GM23338 (cell line): ENCODE data around the gene ZCCHC10. TPM values are rescaled to one million over a fixed set of nuclear protein-coding genes. Genes with fewer than 3 reads are reported as not detected.
A peak's percentile ranks its signal among the peaks of the same experiment; 100 is the strongest.

Experiments
- ATAC-seq: fragments of 200-7000 bp; cut with Tn5 transposase; 3 replicates; pipeline ENCODE4 v1.9.1; 2020
- DNase-seq: peaks from one replicate; pipeline ENCODE4 v3.0.0-alpha.2; 2015; ENCODE audit warnings: low spot score
- H2AFZ ChIP-seq: fragments of 200-600 bp; sonication (generic); 2 replicates; pipeline ENCODE4 v1.8.0; 2016; ENCODE audit warnings: antibody characterized with exemption, mild to moderate bottlenecking, moderate library complexity
- H3F3A ChIP-seq: fragments of 200-600 bp; sonication (generic); replicated peaks from 2 replicates; pipeline ENCODE4 v1.8.0; 2017; ENCODE audit warnings: antibody characterized with exemption, mixed run types, low read depth
- H3K27ac ChIP-seq: fragments of 200-600 bp; sonication (generic); 2 replicates; pipeline ENCODE4 v1.6.1; 2016; ENCODE audit warnings: low read depth
- H3K27me3 ChIP-seq: fragments of 200-600 bp; sonication (generic); 2 replicates; pipeline ENCODE4 v1.8.0; 2016; ENCODE audit warnings: mild to moderate bottlenecking, mixed run types, moderate library complexity; ENCODE audit not compliant: insufficient read depth
- H3K36me3 ChIP-seq: fragments of 200-600 bp; sonication (generic); 2 replicates; pipeline ENCODE4 v1.8.0; 2016; ENCODE audit warnings: mild to moderate bottlenecking; ENCODE audit not compliant: insufficient read depth
- H3K4me1 ChIP-seq: fragments of 200-600 bp; sonication (generic); 2 replicates; pipeline ENCODE4 v1.8.0; 2016; ENCODE audit warnings: mild to moderate bottlenecking, moderate library complexity; ENCODE audit not compliant: insufficient read depth
- H3K4me2 ChIP-seq: fragments of 200-600 bp; sonication (generic); 2 replicates; pipeline ENCODE4 v1.7.1; 2017; ENCODE audit warnings: mixed run types
- H3K4me3 ChIP-seq: fragments of 200-600 bp; sonication (generic); 2 replicates; pipeline ENCODE4 v1.6.1; 2016; ENCODE audit warnings: mixed run types
- H3K79me2 ChIP-seq: fragments of 200-600 bp; sonication (generic); replicated peaks from 2 replicates; pipeline ENCODE4 v1.8.0; 2017; ENCODE audit warnings: mild to moderate bottlenecking; ENCODE audit not compliant: insufficient read depth
- H3K9me2 ChIP-seq: fragments of 200-600 bp; sonication (generic); 2 replicates; pipeline ENCODE4 v1.8.0; 2017; ENCODE audit not compliant: insufficient read depth
- H4K20me1 ChIP-seq: fragments of 200-600 bp; sonication (generic); replicated peaks from 2 replicates; pipeline ENCODE4 v1.8.0; 2017; ENCODE audit warnings: mild to moderate bottlenecking; ENCODE audit not compliant: insufficient read depth
- H3K27ac Mint-ChIP-seq: 2 replicates; pipeline ENCODE4 v1.8.0; 2020; ENCODE audit warnings: inconsistent platforms, mild to moderate bottlenecking, moderate library complexity, mixed read lengths
- H3K27me3 Mint-ChIP-seq: 3 replicates; pipeline ENCODE4 v1.8.0; 2022; ENCODE audit warnings: low read depth, mild to moderate bottlenecking, moderate library complexity, mixed read lengths, inconsistent platforms; ENCODE audit not compliant: insufficient read depth, poor library complexity
- H3K36me3 Mint-ChIP-seq: 3 replicates; pipeline ENCODE4 v1.8.0; 2021; ENCODE audit warnings: low read depth, mild to moderate bottlenecking, inconsistent platforms, moderate library complexity, mixed read lengths
- H3K4me1 Mint-ChIP-seq: 3 replicates; pipeline ENCODE4 v1.8.0; 2020; ENCODE audit warnings: mild to moderate bottlenecking, inconsistent platforms, mixed read lengths
- H3K4me3 Mint-ChIP-seq: 3 replicates; pipeline ENCODE4 v1.8.0; 2021; ENCODE audit warnings: moderate library complexity, mild to moderate bottlenecking, inconsistent platforms, mixed read lengths
- H3K9me3 Mint-ChIP-seq: 3 replicates; pipeline ENCODE4 v1.8.0; 2020; ENCODE audit warnings: moderate library complexity, mild to moderate bottlenecking, inconsistent platforms, mixed read lengths
- CREB1 ChIP-seq: fragments of 250-450 bp; sonication (Bioruptor Pico); IDR thresholded peaks from 2 replicates; pipeline ENCODE4 v1.5.0; 2020; ENCODE audit warnings: low read depth, mild to moderate bottlenecking, moderate library complexity
- EZH2 ChIP-seq: fragments of 200-600 bp; sonication (generic); IDR thresholded peaks from one replicate; pipeline ENCODE4 v1.8.0; 2017; ENCODE audit warnings: antibody characterized with exemption, mild to moderate bottlenecking, low read depth; ENCODE audit not compliant: unreplicated experiment
- EZH2phosphoT487 ChIP-seq: fragments of 200-600 bp; sonication (generic); IDR thresholded peaks from one replicate; pipeline ENCODE4 v1.8.1; 2018; ENCODE audit warnings: antibody characterized with exemption; ENCODE audit not compliant: unreplicated experiment
- JUNB ChIP-seq: IDR thresholded peaks from one replicate; pipeline ENCODE4 v1.6.1; 2016; ENCODE audit warnings: antibody characterized with exemption; ENCODE audit not compliant: unreplicated experiment
- POLR2AphosphoS5 ChIP-seq: IDR thresholded peaks from 2 replicates; pipeline ENCODE4 v1.6.1; 2016; ENCODE audit warnings: antibody characterized with exemption, low read depth
- ZNF114 ChIP-seq: fragments of 250-450 bp; sonication (Bioruptor Pico); IDR thresholded peaks from 2 replicates; pipeline ENCODE4 v1.5.0; 2020; ENCODE audit warnings: mild to moderate bottlenecking, moderate library complexity
- ZNF331 ChIP-seq: fragments of 250-450 bp; sonication (Bioruptor Pico); IDR thresholded peaks from 2 replicates; pipeline ENCODE4 v1.5.0; 2020; ENCODE audit warnings: low read depth, mild to moderate bottlenecking, moderate library complexity
- polyA plus RNA-seq: library from polyadenylated mRNA; unstranded; fragments of >200 nt; fragmentation: Nextera tagmentation; extraction: Ambion mirVana; gene quantifications from 2 replicates; pipeline ENCODE4 v1.2.1, GENCODE V29; 2016
- total RNA-seq: library from RNA; depleted of rRNA; stranded (reverse); fragments of >200 nt; shearing (Covaris generic); gene quantifications from 2 replicates; pipeline ENCODE4 v1.2.3, GENCODE V29; 2014
- TF ChIP-seq, protein P1 (sequence below): IDR thresholded peaks from one replicate; pipeline ENCODE4 v1.6.1; 2018; ENCODE audit warnings: antibody characterized with exemption; ENCODE audit not compliant: unreplicated experiment
- TF ChIP-seq, protein P2 (sequence below), 2 experiments: fragments of 200-600 bp in 1 of 2; sonication (generic) in 1 of 2; conservative IDR thresholded peaks; 2 replicates each; pipeline versions ENCODE4 v1.5.1 to v1.6.1; 2016 to 2017; ENCODE audit warnings: antibody characterized with exemption in 2 of 2, low read depth in 2 of 2, mild to moderate bottlenecking in 2 of 2, moderate library complexity in 1 of 2
- TF ChIP-seq, protein P3 (sequence below): IDR thresholded peaks from 2 replicates; pipeline ENCODE4 v1.6.1; 2016; ENCODE audit warnings: antibody characterized with exemption

ZCCHC10 gene
- total and polyA plus RNA-seq, 2 experiments from 2014 or later, result 25.3 to 90.1 TPM

DNA sequence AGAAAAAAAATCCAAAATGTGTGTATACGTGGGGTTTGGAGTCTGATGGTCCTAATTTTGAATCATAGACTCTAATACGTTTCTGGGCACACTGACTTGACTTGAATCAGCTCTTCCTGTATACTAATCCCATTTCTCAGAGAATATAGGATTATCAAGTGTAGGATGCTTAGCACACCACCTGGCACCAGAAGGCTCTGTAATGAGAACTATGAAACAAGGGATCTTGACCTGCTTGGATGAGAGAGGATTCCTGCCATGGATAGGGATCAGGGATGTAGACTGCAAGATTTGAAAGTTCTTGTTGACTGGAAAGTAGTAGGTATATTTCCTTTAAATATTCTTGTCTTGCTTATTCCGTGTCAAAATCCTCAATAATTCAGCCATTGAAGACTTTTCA lies 33.3 kb upstream of the ZCCHC10 start:
- Histone ChIP-seq H3K4me2 (no peak overlapping the region), H3K4me1 (peaks cover 26% of the 10 kb centered on the region), H3K27me3 (no peaks in the 10 kb centered on the region), H3K9me2 (no peaks in the 10 kb centered on the region), H3K36me3 (peaks cover 6% of the 10 kb centered on the region; the same call in 1 of the 2 replicates), H2AFZ (no peak overlapping the region), H3F3A (no peaks in the 10 kb centered on the region; the same call in 1 of the 2 replicates), H4K20me1 (peaks cover 97% of the 10 kb centered on the region), H3K4me3 (no peak overlapping the region), H3K27ac (peak overlapping the region; percentile 8; the same call in 1 of the 2 replicates), H3K79me2 (peaks cover 100% of the 10 kb centered on the region)
- DNase-seq (no peak), ATAC-seq (no peak)
- Mint-ChIP-seq H3K4me3 (no peak overlapping the region), H3K36me3 (peaks cover 31% of the 10 kb centered on the region; the same call in 2 of the 3 replicates), H3K9me3 (no peaks in the 10 kb centered on the region), H3K27ac (no peak overlapping the region), H3K27me3 (peaks cover 4% of the 10 kb centered on the region), H3K4me1 (peaks cover 37% of the 10 kb centered on the region)
- TF ChIP-seq, protein P1, sequence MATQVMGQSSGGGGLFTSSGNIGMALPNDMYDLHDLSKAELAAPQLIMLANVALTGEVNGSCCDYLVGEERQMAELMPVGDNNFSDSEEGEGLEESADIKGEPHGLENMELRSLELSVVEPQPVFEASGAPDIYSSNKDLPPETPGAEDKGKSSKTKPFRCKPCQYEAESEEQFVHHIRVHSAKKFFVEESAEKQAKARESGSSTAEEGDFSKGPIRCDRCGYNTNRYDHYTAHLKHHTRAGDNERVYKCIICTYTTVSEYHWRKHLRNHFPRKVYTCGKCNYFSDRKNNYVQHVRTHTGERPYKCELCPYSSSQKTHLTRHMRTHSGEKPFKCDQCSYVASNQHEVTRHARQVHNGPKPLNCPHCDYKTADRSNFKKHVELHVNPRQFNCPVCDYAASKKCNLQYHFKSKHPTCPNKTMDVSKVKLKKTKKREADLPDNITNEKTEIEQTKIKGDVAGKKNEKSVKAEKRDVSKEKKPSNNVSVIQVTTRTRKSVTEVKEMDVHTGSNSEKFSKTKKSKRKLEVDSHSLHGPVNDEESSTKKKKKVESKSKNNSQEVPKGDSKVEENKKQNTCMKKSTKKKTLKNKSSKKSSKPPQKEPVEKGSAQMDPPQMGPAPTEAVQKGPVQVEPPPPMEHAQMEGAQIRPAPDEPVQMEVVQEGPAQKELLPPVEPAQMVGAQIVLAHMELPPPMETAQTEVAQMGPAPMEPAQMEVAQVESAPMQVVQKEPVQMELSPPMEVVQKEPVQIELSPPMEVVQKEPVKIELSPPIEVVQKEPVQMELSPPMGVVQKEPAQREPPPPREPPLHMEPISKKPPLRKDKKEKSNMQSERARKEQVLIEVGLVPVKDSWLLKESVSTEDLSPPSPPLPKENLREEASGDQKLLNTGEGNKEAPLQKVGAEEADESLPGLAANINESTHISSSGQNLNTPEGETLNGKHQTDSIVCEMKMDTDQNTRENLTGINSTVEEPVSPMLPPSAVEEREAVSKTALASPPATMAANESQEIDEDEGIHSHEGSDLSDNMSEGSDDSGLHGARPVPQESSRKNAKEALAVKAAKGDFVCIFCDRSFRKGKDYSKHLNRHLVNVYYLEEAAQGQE, result no peak
- TF ChIP-seq JUNB (no peak), POLR2AphosphoS5 (no peak), ZNF331 (no peak)
- TF ChIP-seq, protein P2, sequence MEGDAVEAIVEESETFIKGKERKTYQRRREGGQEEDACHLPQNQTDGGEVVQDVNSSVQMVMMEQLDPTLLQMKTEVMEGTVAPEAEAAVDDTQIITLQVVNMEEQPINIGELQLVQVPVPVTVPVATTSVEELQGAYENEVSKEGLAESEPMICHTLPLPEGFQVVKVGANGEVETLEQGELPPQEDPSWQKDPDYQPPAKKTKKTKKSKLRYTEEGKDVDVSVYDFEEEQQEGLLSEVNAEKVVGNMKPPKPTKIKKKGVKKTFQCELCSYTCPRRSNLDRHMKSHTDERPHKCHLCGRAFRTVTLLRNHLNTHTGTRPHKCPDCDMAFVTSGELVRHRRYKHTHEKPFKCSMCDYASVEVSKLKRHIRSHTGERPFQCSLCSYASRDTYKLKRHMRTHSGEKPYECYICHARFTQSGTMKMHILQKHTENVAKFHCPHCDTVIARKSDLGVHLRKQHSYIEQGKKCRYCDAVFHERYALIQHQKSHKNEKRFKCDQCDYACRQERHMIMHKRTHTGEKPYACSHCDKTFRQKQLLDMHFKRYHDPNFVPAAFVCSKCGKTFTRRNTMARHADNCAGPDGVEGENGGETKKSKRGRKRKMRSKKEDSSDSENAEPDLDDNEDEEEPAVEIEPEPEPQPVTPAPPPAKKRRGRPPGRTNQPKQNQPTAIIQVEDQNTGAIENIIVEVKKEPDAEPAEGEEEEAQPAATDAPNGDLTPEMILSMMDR (conservative IDR thresholded peaks at IDR 0.05; ENCODE audit: low read depth in 2 of 2), result no peak

DNA sequence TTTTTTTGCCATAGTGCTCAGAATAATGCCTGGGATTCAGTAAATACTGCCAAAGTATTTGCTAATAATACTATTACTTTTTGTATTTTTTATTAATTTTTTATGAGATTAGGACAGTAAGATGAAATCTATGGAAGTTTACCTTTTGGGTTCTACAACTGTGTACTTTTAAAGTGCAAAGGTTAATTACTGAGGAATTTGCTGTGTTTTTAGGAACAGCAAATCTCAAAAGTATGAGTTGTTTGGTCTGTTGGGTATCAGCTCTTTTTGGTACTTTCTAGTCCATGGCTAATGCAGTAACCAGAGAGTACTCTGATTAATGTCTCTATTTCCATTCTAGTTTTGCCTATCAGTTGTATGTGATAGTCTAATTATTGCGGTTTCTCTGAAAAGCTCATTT lies 30.5 kb upstream of the ZCCHC10 start:
- Histone ChIP-seq H3K36me3 (no peaks in the 10 kb centered on the region), H4K20me1 (peaks cover 87% of the 10 kb centered on the region), H3F3A (no peaks in the 10 kb centered on the region), H3K4me1 (peaks cover 20% of the 10 kb centered on the region), H3K4me3 (no peak overlapping the region), H3K27me3 (no peaks in the 10 kb centered on the region), H3K79me2 (peaks cover 100% of the 10 kb centered on the region), H3K27ac (no peak overlapping the region), H3K9me2 (no peaks in the 10 kb centered on the region), H3K4me2 (peak overlapping the region; percentile 52), H2AFZ (no peak overlapping the region)
- no peak for ATAC-seq
- H3K27ac Mint-ChIP-seq, result no peak overlapping the region
- H3K4me3 Mint-ChIP-seq, result no peak overlapping the region
- peaks cover 35% of the 10 kb centered on the region for H3K4me1 Mint-ChIP-seq
- no peak for DNase-seq
- no peaks in the 10 kb centered on the region for H3K9me3 Mint-ChIP-seq
- peaks cover 37% of the 10 kb centered on the region for H3K36me3 Mint-ChIP-seq
- peaks cover 11% of the 10 kb centered on the region for H3K27me3 Mint-ChIP-seq
- TF ChIP-seq EZH2, result no peak
- no peak for TF ChIP-seq ZNF331
- no peak for TF ChIP-seq JUNB
- no peak for TF ChIP-seq CREB1
- TF ChIP-seq EZH2phosphoT487, result no peak
- TF ChIP-seq POLR2AphosphoS5, result no peak
- TF ChIP-seq, protein P1, result no peak
- TF ChIP-seq ZNF114 (CRISPR knock-in tag), result no peak
- TF ChIP-seq, protein P2 (conservative IDR thresholded peaks at IDR 0.05; ENCODE audit: low read depth in 2 of 2), result no peak
- TF ChIP-seq, protein P3, sequence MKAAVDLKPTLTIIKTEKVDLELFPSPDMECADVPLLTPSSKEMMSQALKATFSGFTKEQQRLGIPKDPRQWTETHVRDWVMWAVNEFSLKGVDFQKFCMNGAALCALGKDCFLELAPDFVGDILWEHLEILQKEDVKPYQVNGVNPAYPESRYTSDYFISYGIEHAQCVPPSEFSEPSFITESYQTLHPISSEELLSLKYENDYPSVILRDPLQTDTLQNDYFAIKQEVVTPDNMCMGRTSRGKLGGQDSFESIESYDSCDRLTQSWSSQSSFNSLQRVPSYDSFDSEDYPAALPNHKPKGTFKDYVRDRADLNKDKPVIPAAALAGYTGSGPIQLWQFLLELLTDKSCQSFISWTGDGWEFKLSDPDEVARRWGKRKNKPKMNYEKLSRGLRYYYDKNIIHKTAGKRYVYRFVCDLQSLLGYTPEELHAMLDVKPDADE, result no peak
